Progenitor cell of endocrine pancreas (in vitro differentiated cells): ENCODE measurements around the gene VDR. TPM values are rescaled to one million over a fixed set of nuclear protein-coding genes. Genes with fewer than 3 reads are reported as not detected.

Experiments used
- DNase-seq: peaks from one replicate; pipeline ENCODE4 v3.0.0; 2021; ENCODE audit warnings: low spot score; ENCODE audit not compliant: unreplicated experiment
- H3K27ac Mint-ChIP-seq: 2 replicates; pipeline ENCODE4 v1.8.0; 2021; ENCODE audit warnings: mild to moderate bottlenecking, moderate library complexity, mixed read lengths
- H3K27me3 Mint-ChIP-seq: 2 replicates; pipeline ENCODE4 v1.8.0; 2021; ENCODE audit warnings: mixed read lengths
- H3K36me3 Mint-ChIP-seq: 2 replicates; pipeline ENCODE4 v1.8.0; 2022; ENCODE audit warnings: mixed read lengths; ENCODE audit not compliant: insufficient read depth
- H3K4me1 Mint-ChIP-seq: 2 replicates; pipeline ENCODE4 v1.8.0; 2021; ENCODE audit warnings: low read depth, mixed read lengths
- H3K4me3 Mint-ChIP-seq: 2 replicates; pipeline ENCODE4 v1.8.0; 2021; ENCODE audit warnings: low read depth, mild to moderate bottlenecking, moderate library complexity, mixed read lengths
- H3K9me3 Mint-ChIP-seq: 2 replicates; pipeline ENCODE4 v1.8.0; 2021; ENCODE audit warnings: low read depth, mixed read lengths
- total RNA-seq: library from RNA; stranded (reverse); gene quantifications from 2 replicates; pipeline ENCODE4 v1.2.1, GENCODE V29; 2021
- TF ChIP-seq, protein P1 (sequence below): fragments of 200-600 bp; sonication (generic); IDR thresholded peaks from one replicate; pipeline ENCODE4 v1.5.0; 2021; ENCODE audit warnings: antibody characterized with exemption, mild to moderate bottlenecking; ENCODE audit not compliant: unreplicated experiment

Gene VDR
- total RNA-seq, 1 donor from 2014 or later = 0.31 TPM

- Mint-ChIP-seq H3K9me3 (no peaks in the 10 kb centered on the region), H3K36me3 (no peaks in the 10 kb centered on the region), H3K27me3 (peaks cover 7% of the 10 kb centered on the region), H3K27ac (no peak overlapping the region), H3K4me1 (peaks cover 22% of the 10 kb centered on the region), H3K4me3 (no peak overlapping the region)
- TF ChIP-seq, protein P1, sequence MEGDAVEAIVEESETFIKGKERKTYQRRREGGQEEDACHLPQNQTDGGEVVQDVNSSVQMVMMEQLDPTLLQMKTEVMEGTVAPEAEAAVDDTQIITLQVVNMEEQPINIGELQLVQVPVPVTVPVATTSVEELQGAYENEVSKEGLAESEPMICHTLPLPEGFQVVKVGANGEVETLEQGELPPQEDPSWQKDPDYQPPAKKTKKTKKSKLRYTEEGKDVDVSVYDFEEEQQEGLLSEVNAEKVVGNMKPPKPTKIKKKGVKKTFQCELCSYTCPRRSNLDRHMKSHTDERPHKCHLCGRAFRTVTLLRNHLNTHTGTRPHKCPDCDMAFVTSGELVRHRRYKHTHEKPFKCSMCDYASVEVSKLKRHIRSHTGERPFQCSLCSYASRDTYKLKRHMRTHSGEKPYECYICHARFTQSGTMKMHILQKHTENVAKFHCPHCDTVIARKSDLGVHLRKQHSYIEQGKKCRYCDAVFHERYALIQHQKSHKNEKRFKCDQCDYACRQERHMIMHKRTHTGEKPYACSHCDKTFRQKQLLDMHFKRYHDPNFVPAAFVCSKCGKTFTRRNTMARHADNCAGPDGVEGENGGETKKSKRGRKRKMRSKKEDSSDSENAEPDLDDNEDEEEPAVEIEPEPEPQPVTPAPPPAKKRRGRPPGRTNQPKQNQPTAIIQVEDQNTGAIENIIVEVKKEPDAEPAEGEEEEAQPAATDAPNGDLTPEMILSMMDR = no peak
- DNase-seq = no peak
These were observed 50.3 kb downstream of the VDR start for GRCh38 chr12:47854531-47854930.

DNA sequence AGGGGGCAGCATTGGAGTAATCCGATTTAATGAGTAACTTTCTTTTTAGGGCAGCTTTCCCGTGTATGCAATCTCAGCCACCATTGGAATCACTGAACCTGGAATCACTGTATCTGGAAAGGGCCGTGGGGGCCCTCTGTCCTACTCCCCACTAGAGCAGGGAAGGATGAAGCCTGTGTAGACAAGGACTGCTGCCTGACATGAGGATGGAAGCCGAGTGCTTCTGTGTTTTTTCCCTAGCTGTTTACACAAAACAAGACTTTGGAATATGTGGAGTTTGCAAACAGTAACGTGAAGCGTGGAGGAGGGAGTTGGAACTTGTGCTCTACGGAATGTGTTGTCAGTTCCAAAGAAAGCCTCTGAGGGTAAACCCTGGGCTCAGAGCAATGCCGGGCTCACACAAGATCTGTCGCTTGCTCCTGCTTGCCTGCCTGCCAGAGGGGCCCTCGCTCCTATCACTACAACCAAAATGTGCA, 52.7 kb downstream of the VDR start:
- no peaks in the 10 kb centered on the region for H3K9me3 Mint-ChIP-seq
- H3K27me3 Mint-ChIP-seq = peaks cover 3% of the 10 kb centered on the region
- H3K27ac Mint-ChIP-seq = no peak overlapping the region
- TF ChIP-seq, protein P1 = no peak
- no peak for DNase-seq
- H3K4me1 Mint-ChIP-seq = peaks cover 29% of the 10 kb centered on the region
- no peak overlapping the region for H3K4me3 Mint-ChIP-seq
- H3K36me3 Mint-ChIP-seq = no peaks in the 10 kb centered on the region

DNA sequence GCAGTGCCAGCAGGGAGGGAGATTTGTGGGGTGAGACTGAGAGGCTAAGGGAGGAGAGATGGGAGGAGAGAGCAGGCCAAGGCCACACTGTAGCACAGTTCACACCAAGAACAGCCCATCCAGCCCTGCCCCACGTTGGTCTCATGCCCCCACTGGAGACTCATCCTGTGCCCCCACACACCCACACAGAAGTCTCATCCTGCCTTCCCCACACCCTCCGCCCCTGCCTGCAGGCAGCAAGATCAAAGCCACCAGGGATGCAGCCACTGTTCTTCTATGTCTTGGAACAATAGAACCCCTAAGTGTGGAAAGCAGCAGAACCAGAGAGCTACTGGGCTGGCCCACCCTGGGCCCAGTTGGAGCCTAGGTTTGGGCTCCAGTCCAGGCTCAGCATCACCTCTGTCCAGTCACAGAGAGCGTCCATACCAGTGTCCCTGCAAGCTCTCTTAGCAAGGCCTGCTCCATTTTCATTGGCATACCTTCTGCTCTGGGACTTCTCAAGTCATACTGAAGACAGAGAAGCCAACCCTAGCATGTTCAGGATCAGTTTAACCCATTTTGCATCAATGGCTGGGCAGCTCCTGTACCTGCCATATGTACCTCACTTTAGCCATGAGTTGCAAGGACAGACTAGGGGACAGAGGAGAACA, 53.4 kb downstream of the VDR start:
- Mint-ChIP-seq H3K27me3 (peaks cover 5% of the 10 kb centered on the region), H3K4me1 (peaks cover 33% of the 10 kb centered on the region), H3K27ac (no peak overlapping the region), H3K9me3 (no peaks in the 10 kb centered on the region), H3K36me3 (no peaks in the 10 kb centered on the region), H3K4me3 (no peak overlapping the region)
- TF ChIP-seq, protein P1 = no peak
- DNase-seq = no peak

GRCh38 chr12:47850153-47851084, 54.4 kb downstream of the VDR start:
- peaks cover 5% of the 10 kb centered on the region for H3K27me3 Mint-ChIP-seq
- H3K27ac Mint-ChIP-seq = peak overlapping the region; percentile 50
- DNase-seq = no peak
- H3K9me3 Mint-ChIP-seq = no peaks in the 10 kb centered on the region
- TF ChIP-seq, protein P1 = no peak
- no peak overlapping the region for H3K4me3 Mint-ChIP-seq
- peaks cover 33% of the 10 kb centered on the region for H3K4me1 Mint-ChIP-seq
- no peaks in the 10 kb centered on the region for H3K36me3 Mint-ChIP-seq

GRCh38 chr12:47849261-47849660, 55.5 kb downstream of the VDR start:
- no peak overlapping the region for H3K27ac Mint-ChIP-seq

More at GRCh38 chr12:47849261-47849660, 55.5 kb downstream of the VDR start:
- no peak for DNase-seq
- TF ChIP-seq, protein P1 = no peak
- Mint-ChIP-seq H3K4me1 (peaks cover 33% of the 10 kb centered on the region), H3K36me3 (no peaks in the 10 kb centered on the region), H3K27me3 (peaks cover 7% of the 10 kb centered on the region), H3K9me3 (no peaks in the 10 kb centered on the region), H3K4me3 (no peak overlapping the region)
